Lower leg skin (tissue), 4 donors: Measurements from ENCODE around the gene CFB. TPM values are rescaled to one million over a fixed set of nuclear protein-coding genes. Genes with fewer than 3 reads are reported as not detected.

ENCODE experiments used
- DNase-seq, 2 donors: peaks; one replicate each; pipeline ENCODE4 v3.0.0-alpha.2; 2019; ENCODE audit warnings: low spot score in 2 of 2
- H3K4me3 ChIP-seq: fragments of 200-600 bp; sonication (generic); 2 replicates; pipeline ENCODE4 v1.5.1; 2017; ENCODE audit warnings: mild to moderate bottlenecking, low read depth; ENCODE audit not compliant: poor library complexity, severe bottlenecking
- CTCF ChIP-seq, 3 donors: fragments of 450-650 bp; IDR thresholded peaks; one replicate each; pipeline ENCODE4 v1.5.1; 2016; ENCODE audit warnings: antibody characterized with exemption in 3 of 3, mild to moderate bottlenecking in 3 of 3, moderate library complexity in 2 of 3
- POLR2A ChIP-seq, 2 donors: fragments of 450-650 bp; IDR thresholded peaks; one replicate each; pipeline ENCODE4 v1.6.1; 2016 to 2017; ENCODE audit warnings: antibody characterized with exemption in 2 of 2, mild to moderate bottlenecking in 1 of 2, moderate library complexity in 1 of 2
- WGBS, 2 donors: methylation state at CpG; one replicate each; pipeline ENCODE4 v1.1.5; 2018; 5-methylcytosine and 5-hydroxymethylcytosine counted together
- intact Hi-C: fragments of 100-400 bp; cut with DNase I; formaldehyde crosslinking; loops from one replicate; pipeline ENCODE4 v1.15.0; 2023; ENCODE audit warnings: low total_unique reads
- total RNA-seq, 4 donors: library from RNA; depleted of rRNA; stranded (reverse); fragments of >200 nt; gene quantifications; one replicate each; pipeline ENCODE4 v1.1.0, GENCODE V29; 2016

CFB gene
- total RNA-seq, 4 donors from 2014 or later = 1.4 to 13.1 (median 4.5) TPM

GRCh38 chr6:31920811-31921210 is 25.1 kb upstream of the CFB start:
- no peak overlapping the region for H3K4me3 ChIP-seq
- 74 to 84% methylated on average over 2 of the region's 2 CpGs for WGBS, 2 donors
- intact Hi-C loops = no loop called here
- no peak for TF ChIP-seq CTCF (IDR thresholded peaks at IDR 0.05)
- TF ChIP-seq POLR2A (IDR thresholded peaks at IDR 0.05) = no peak
- no peak for DNase-seq

GRCh38 chr6:31922942-31923341 is 23.0 kb upstream of the CFB start:
- WGBS, 2 donors = 16 to 25% methylated on average over 5 of the region's 5 CpGs
- intact Hi-C loops = no loop called here
- H3K4me3 ChIP-seq = no peak overlapping the region
- DNase-seq = no peak
- TF ChIP-seq POLR2A (IDR thresholded peaks at IDR 0.05) = no peak
- TF ChIP-seq CTCF (IDR thresholded peaks at IDR 0.05) = no peak

- H3K4me3 ChIP-seq = no peak within 1 kb of the TSS
- no peak for DNase-seq
- 66 to 77% methylated on average over 11 of the region's 11 CpGs for WGBS, 2 donors
- TF ChIP-seq POLR2A (IDR thresholded peaks at IDR 0.05) = no peak
- TF ChIP-seq CTCF (IDR thresholded peaks at IDR 0.05) = no peak
- intact Hi-C loops = no loop called here
Measured at GRCh38 chr6:31927242-31927862, 18.5 kb upstream of the CFB start, which contains the start of gene C2. Gene C2 (plus strand): TSS chr6:31927717. CDS start chr6:31927753, 36 bp downstream.

- DNase-seq = no peak
- intact Hi-C loops = no loop called here
- WGBS, 2 donors = 72 to 73% methylated on average over 10 to 11 of the region's 11 CpGs
Measured at GRCh38 chr6:31927863-31928671, 17.8 kb upstream of the CFB start.

GRCh38 chr6:31928672-31928939 is 17.3 kb upstream of the CFB start:
- TF ChIP-seq POLR2A (IDR thresholded peaks at IDR 0.05) = no peak
- no peak for TF ChIP-seq CTCF (IDR thresholded peaks at IDR 0.05)
- H3K4me3 ChIP-seq = no peak overlapping the region
- WGBS, 2 donors = 74 to 77% methylated on average over 9 of the region's 9 CpGs
- DNase-seq = no peak
- intact Hi-C loops = no loop called here

More at GRCh38 chr6:31927863-31928671, 17.8 kb upstream of the CFB start:
- TF ChIP-seq POLR2A (IDR thresholded peaks at IDR 0.05) (no peak), CTCF (IDR thresholded peaks at IDR 0.05) (no peak)
- H3K4me3 ChIP-seq = no peak overlapping the region
